Gastrocnemius medialis (tissue), 4 donors: ENCODE data around the gene KDM3B.

Source experiments
- POLR2A ChIP-seq, 2 donors: fragments of 450-650 bp; IDR thresholded peaks; one replicate each; pipeline ENCODE4 v1.6.1; 2017; ENCODE audit warnings: antibody characterized with exemption in 2 of 2, mild to moderate bottlenecking in 2 of 2, moderate library complexity in 2 of 2
- TF ChIP-seq, protein P1 (sequence below), 5 experiments: fragments of 450-650 bp in 3 of 5; fragments of 200-600 bp in 2 of 5; sonication (generic) in 2 of 5; IDR thresholded peaks in 4 of 5; conservative IDR thresholded peaks in 1 of 5; 1 replicate in 4 of 5; 2 replicates in 1 of 5; pipeline ENCODE4 v1.5.1; 2016 to 2019; ENCODE audit warnings: antibody characterized with exemption in 5 of 5, mild to moderate bottlenecking in 3 of 5, moderate library complexity in 3 of 5

DNA sequence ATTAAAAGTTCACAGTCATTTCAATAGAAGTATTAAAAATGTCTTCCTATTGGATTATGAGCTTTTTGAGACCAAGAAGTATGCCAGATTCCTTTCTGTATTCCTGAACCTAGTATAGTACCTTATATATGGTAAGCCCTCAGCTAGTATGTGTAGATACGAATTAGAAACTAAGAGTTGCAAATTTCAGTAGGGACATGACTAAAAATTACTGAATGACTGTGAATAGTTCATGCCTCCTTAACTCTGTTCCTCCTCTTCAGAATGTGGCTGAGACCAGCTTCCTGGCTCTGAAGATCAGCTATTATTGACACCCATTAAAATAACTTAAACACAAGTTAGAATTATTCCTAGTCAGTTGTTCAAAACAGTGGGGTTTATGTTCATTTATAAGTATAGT, 19.7 kb downstream of the KDM3B start:
- no peak for TF ChIP-seq POLR2A (IDR thresholded peaks at IDR 0.05)
- TF ChIP-seq, protein P1, sequence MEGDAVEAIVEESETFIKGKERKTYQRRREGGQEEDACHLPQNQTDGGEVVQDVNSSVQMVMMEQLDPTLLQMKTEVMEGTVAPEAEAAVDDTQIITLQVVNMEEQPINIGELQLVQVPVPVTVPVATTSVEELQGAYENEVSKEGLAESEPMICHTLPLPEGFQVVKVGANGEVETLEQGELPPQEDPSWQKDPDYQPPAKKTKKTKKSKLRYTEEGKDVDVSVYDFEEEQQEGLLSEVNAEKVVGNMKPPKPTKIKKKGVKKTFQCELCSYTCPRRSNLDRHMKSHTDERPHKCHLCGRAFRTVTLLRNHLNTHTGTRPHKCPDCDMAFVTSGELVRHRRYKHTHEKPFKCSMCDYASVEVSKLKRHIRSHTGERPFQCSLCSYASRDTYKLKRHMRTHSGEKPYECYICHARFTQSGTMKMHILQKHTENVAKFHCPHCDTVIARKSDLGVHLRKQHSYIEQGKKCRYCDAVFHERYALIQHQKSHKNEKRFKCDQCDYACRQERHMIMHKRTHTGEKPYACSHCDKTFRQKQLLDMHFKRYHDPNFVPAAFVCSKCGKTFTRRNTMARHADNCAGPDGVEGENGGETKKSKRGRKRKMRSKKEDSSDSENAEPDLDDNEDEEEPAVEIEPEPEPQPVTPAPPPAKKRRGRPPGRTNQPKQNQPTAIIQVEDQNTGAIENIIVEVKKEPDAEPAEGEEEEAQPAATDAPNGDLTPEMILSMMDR (IDR thresholded peaks at IDR 0.05 in 4 of 5, conservative IDR thresholded peaks at IDR 0.05 in 1 of 5): no peak
